Measurements from ENCODE around the gene MBOAT7.
"Not testable (repeated sequence)": the region's sequence is repeated elsewhere in the genome, so short reads cannot be mapped to it uniquely, and the experiment has no call there.

- TF ChIP-seq CTCF (IDR thresholded peaks at IDR 0.05; ENCODE audit: control extremely low read depth in 1 of 3, insufficient read depth in 1 of 3, low read depth in 1 of 3, low read length in 3 of 3); EZH2 (IDR thresholded peaks at IDR 0.05; ENCODE audit: low read depth, low read length, severe bottlenecking); TAF1 (IDR thresholded peaks at IDR 0.05; ENCODE audit: low read depth, low read length); GTF2F1 (IDR thresholded peaks at IDR 0.05; ENCODE audit: borderline replicate concordance, low read depth, low read length); NRF1 (IDR thresholded peaks at IDR 0.05; ENCODE audit: low read depth, low read length); POLR2A (IDR thresholded peaks at IDR 0.05; ENCODE audit: control extremely low read depth in 1 of 2, low read depth in 2 of 2, low read length in 2 of 2); CREB1 (IDR thresholded peaks at IDR 0.05); SRF (IDR thresholded peaks at IDR 0.05; ENCODE audit: low read depth, low read length); MAX (IDR thresholded peaks at IDR 0.05); SIRT6 (IDR thresholded peaks at IDR 0.05; ENCODE audit: low read length); CEBPB (IDR thresholded peaks at IDR 0.05; ENCODE audit: low read depth, low read length); CBX8 (IDR thresholded peaks at IDR 0.05; ENCODE audit: borderline replicate concordance, low read depth, low read length); SP1 (IDR thresholded peaks at IDR 0.05; ENCODE audit: low read depth, low read length); E2F6 (IDR thresholded peaks at IDR 0.05): not testable (repeated sequence)
Observed at GRCh38 chr19:54181894-54182293, 7.5 kb downstream of the MBOAT7 start.
